ENCODE results near the gene TMEM254.
A peak's percentile ranks its signal among the peaks of the same experiment; 100 is the strongest.
"Not testable (repeated sequence)": the region's sequence is repeated elsewhere in the genome, so short reads cannot be mapped to it uniquely, and the experiment has no call there.

Gene TMEM254

GRCh38 chr10:80078448-80079311 is at the start of gene TMEM254:
Gene TMEM254 (plus strand): TSS chr10:80078665. CDS start chr10:80078700, 35 bp downstream.
- Histone ChIP-seq H3K36me3 (ENCODE audit: insufficient read depth) (no peaks in the 10 kb centered on the region), H3K4me3 (IDR thresholded peaks at IDR 0.05; ENCODE audit: insufficient read depth, low read depth, low read length) (peak within 1 kb of the TSS; percentile 24), H2AFZ (ENCODE audit: low read depth) (peak within 1 kb of the TSS; percentile 79), H4K20me1 (ENCODE audit: insufficient read depth) (no peaks in the 10 kb centered on the region), H3K27me3 (ENCODE audit: insufficient read depth, low read depth) (no peaks in the 10 kb centered on the region), H3K4me2 (peak within 1 kb of the TSS; percentile 72), H3K9ac (peak within 1 kb of the TSS; percentile 89), H3K4me1 (ENCODE audit: low read depth, poor library complexity, severe bottlenecking) (peaks cover 16% of the 10 kb centered on the region), H3K79me2 (ENCODE audit: insufficient read depth, low read depth) (no peaks in the 10 kb centered on the region), H3K27ac (peak within 1 kb of the TSS; percentile 93)
- TF ChIP-seq CTCF (conservative IDR thresholded peaks at IDR 0.05; ENCODE audit: low read depth, low read length): no peak

- not testable (repeated sequence) for H3K27me3 ChIP-seq (ENCODE audit: insufficient read depth, low read depth); H3K27ac ChIP-seq; H3K79me2 ChIP-seq (ENCODE audit: insufficient read depth, low read depth); H4K20me1 ChIP-seq (ENCODE audit: insufficient read depth); H3K9ac ChIP-seq; H3K4me1 ChIP-seq (ENCODE audit: low read depth, poor library complexity, severe bottlenecking); H3K4me3 ChIP-seq (IDR thresholded peaks at IDR 0.05; ENCODE audit: insufficient read depth, low read depth, low read length); H3K4me2 ChIP-seq; H3K36me3 ChIP-seq (ENCODE audit: insufficient read depth); H2AFZ ChIP-seq (ENCODE audit: low read depth)
Measured at GRCh38 chr10:80029205-80029604, 49.3 kb upstream of the TMEM254 start.

- not testable (repeated sequence) for H4K20me1 ChIP-seq (ENCODE audit: insufficient read depth); H3K4me3 ChIP-seq (IDR thresholded peaks at IDR 0.05; ENCODE audit: insufficient read depth, low read depth, low read length); H3K4me1 ChIP-seq (ENCODE audit: low read depth, poor library complexity, severe bottlenecking); H3K79me2 ChIP-seq (ENCODE audit: insufficient read depth, low read depth); H3K27ac ChIP-seq; H2AFZ ChIP-seq (ENCODE audit: low read depth); H3K9ac ChIP-seq; H3K36me3 ChIP-seq (ENCODE audit: insufficient read depth); H3K27me3 ChIP-seq (ENCODE audit: insufficient read depth, low read depth); H3K4me2 ChIP-seq
Measured at GRCh38 chr10:80029865-80030264, 48.6 kb upstream of the TMEM254 start.

GRCh38 chr10:80032503-80032902 is 46.0 kb upstream of the TMEM254 start:
- Histone ChIP-seq H3K4me3 (IDR thresholded peaks at IDR 0.05; ENCODE audit: insufficient read depth, low read depth, low read length) (no peak overlapping the region), H4K20me1 (ENCODE audit: insufficient read depth) (no peaks in the 10 kb centered on the region), H3K36me3 (ENCODE audit: insufficient read depth) (no peaks in the 10 kb centered on the region), H3K79me2 (ENCODE audit: insufficient read depth, low read depth) (no peaks in the 10 kb centered on the region), H3K4me1 (ENCODE audit: low read depth, poor library complexity, severe bottlenecking) (no peaks in the 10 kb centered on the region), H3K9ac (no peak overlapping the region), H3K4me2 (no peak overlapping the region), H3K27ac (no peak overlapping the region), H3K27me3 (ENCODE audit: insufficient read depth, low read depth) (no peaks in the 10 kb centered on the region), H2AFZ (ENCODE audit: low read depth) (no peak overlapping the region)
- no peak for TF ChIP-seq CTCF (conservative IDR thresholded peaks at IDR 0.05; ENCODE audit: low read depth, low read length)

GRCh38 chr10:80034766-80035165 is 43.7 kb upstream of the TMEM254 start:
- H3K79me2 ChIP-seq (ENCODE audit: insufficient read depth, low read depth); H2AFZ ChIP-seq (ENCODE audit: low read depth); H4K20me1 ChIP-seq (ENCODE audit: insufficient read depth); H3K27ac ChIP-seq; H3K4me2 ChIP-seq; H3K36me3 ChIP-seq (ENCODE audit: insufficient read depth); H3K9ac ChIP-seq; H3K4me1 ChIP-seq (ENCODE audit: low read depth, poor library complexity, severe bottlenecking); H3K27me3 ChIP-seq (ENCODE audit: insufficient read depth, low read depth); H3K4me3 ChIP-seq (IDR thresholded peaks at IDR 0.05; ENCODE audit: insufficient read depth, low read depth, low read length): not testable (repeated sequence)

- H3K4me3 ChIP-seq (IDR thresholded peaks at IDR 0.05; ENCODE audit: insufficient read depth, low read depth, low read length); H3K36me3 ChIP-seq (ENCODE audit: insufficient read depth); H3K4me1 ChIP-seq (ENCODE audit: low read depth, poor library complexity, severe bottlenecking); H3K9ac ChIP-seq; H3K27ac ChIP-seq; H3K27me3 ChIP-seq (ENCODE audit: insufficient read depth, low read depth); H2AFZ ChIP-seq (ENCODE audit: low read depth); H3K4me2 ChIP-seq; H3K79me2 ChIP-seq (ENCODE audit: insufficient read depth, low read depth); H4K20me1 ChIP-seq (ENCODE audit: insufficient read depth): not testable (repeated sequence)
Measured at GRCh38 chr10:80035430-80035829, 43.0 kb upstream of the TMEM254 start.

GRCh38 chr10:80036921-80037500 is 41.5 kb upstream of the TMEM254 start:
- H3K27ac ChIP-seq; H3K4me3 ChIP-seq (IDR thresholded peaks at IDR 0.05; ENCODE audit: insufficient read depth, low read depth, low read length): not testable (repeated sequence)

GRCh38 chr10:80038226-80038625 is 40.2 kb upstream of the TMEM254 start:
- H3K27ac ChIP-seq; H4K20me1 ChIP-seq (ENCODE audit: insufficient read depth); H3K4me2 ChIP-seq; H3K9ac ChIP-seq; H3K27me3 ChIP-seq (ENCODE audit: insufficient read depth, low read depth); H2AFZ ChIP-seq (ENCODE audit: low read depth); H3K79me2 ChIP-seq (ENCODE audit: insufficient read depth, low read depth); H3K4me1 ChIP-seq (ENCODE audit: low read depth, poor library complexity, severe bottlenecking); H3K4me3 ChIP-seq (IDR thresholded peaks at IDR 0.05; ENCODE audit: insufficient read depth, low read depth, low read length); H3K36me3 ChIP-seq (ENCODE audit: insufficient read depth): not testable (repeated sequence)

More at GRCh38 chr10:80036921-80037500, 41.5 kb upstream of the TMEM254 start:
- not testable (repeated sequence) for H3K4me2 ChIP-seq; H3K79me2 ChIP-seq (ENCODE audit: insufficient read depth, low read depth); H3K27me3 ChIP-seq (ENCODE audit: insufficient read depth, low read depth); H2AFZ ChIP-seq (ENCODE audit: low read depth); H3K9ac ChIP-seq; H3K36me3 ChIP-seq (ENCODE audit: insufficient read depth); H4K20me1 ChIP-seq (ENCODE audit: insufficient read depth); H3K4me1 ChIP-seq (ENCODE audit: low read depth, poor library complexity, severe bottlenecking)
